Measurements from ENCODE around the gene IL6R.
"Not testable (repeated sequence)": the region's sequence is repeated elsewhere in the genome, so short reads cannot be mapped to it uniquely, and the experiment has no call there.

Gene IL6R

DNA sequence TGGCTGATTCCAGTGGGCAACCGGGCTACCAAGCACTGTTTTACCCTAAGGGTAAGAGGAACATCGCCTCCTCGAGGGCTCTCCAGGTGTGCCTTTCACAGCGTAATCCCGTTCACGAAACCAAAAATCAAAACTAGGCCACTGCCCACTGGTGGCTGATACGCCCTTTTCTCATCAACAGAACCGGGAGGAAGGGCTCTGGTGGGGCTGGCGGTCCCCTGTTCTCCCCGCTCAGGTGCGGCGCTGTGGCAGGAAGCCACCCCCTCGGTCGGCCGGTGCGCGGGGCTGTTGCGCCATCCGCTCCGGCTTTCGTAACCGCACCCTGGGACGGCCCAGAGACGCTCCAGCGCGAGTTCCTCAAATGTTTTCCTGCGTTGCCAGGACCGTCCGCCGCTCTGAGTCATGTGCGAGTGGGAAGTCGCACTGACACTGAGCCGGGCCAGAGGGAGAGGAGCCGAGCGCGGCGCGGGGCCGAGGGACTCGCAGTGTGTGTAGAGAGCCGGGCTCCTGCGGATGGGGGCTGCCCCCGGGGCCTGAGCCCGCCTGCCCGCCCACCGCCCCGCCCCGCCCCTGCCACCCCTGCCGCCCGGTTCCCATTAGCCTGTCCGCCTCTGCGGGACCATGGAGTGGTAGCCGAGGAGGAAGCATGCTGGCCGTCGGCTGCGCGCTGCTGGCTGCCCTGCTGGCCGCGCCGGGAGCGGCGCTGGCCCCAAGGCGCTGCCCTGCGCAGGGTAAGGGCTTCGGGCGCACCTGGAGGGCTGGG lies at the start of gene IL6R:
IL6R (plus strand) TSS at position 360 of the 763 bp plus-strand sequence; CDS start at position 647, 287 bp downstream.
- no peak for DNase-seq

DNA sequence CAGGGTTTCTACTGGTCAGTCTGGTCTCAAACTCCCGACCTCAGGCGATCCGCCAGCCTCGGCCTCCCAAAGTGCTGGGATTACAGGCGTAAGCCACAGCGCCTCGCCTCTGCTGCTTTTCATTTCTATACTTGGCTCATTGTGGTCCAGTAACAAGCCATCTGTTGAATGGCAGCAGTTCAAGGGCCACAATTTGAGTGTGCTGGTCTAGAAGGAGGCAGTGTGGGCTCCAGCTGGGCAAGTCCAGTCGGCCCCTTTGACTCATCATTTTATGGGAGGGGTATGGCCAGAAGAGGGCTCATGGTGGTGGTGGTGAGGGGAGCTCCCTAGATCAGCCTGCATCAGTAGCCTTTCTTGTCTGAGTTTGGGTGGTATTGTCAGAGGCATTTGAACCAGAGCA lies 46.6 kb upstream of the IL6R start:
- DNase-seq, result no peak

DNA sequence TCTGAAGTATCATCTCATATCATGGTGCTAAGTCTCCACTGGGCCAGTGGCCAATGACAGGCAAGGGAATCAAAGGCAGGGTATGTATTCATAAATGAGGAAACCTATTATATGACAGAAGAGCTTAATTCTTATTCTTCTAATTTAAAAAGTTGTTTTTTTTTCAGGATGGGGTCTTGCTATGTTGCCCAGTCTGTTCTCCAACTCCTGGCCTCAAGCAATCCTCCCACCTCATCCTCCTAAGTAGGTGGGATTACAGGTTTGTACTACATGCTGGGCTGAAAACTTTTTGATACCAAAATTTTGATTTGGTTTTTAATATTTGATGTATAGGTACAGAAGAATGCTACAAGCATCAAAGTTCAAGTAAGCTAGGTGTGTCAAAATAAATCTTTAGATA lies 44.9 kb upstream of the IL6R start:
- DNase-seq, result no peak

DNA sequence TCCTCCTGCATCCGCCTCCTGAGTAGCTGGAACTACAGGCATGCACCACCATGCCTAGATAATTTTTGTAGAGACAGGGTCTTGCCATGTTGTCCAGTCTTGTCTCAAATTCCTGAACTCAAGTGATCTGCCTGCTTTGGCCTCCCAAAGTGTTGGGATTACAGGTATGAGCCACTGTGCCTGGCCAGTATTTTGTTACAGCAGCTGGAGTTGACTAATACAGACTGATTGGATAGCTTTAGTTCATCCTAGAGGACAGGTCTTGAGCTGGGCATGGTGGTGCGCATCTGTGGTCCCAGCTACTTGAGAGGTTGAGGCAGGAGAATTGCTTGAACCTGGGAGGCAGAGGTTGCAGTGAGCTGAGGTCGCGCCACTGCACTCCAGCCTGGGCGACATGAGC lies 44.3 kb upstream of the IL6R start:
- DNase-seq, result not testable (repeated sequence)

DNA sequence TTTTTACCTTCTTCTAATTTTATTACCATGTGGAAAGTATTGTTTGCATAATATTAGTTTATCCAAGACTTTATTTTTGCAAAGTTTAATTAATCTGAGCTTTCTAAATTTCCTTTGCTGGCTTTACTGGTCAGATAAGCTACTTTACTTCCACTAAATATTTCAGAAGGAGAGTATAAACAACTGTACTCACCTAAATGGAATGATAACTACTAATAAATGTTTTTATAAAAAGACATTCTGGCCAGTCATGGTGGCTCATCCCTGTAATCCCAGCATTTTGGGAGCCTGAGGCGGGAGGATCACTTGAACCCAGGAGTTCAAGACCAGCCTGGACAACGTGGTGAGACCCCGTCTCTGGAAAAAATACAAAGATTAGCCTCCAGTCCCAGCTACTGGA lies 43.8 kb upstream of the IL6R start:
- DNase-seq, result no peak

DNA sequence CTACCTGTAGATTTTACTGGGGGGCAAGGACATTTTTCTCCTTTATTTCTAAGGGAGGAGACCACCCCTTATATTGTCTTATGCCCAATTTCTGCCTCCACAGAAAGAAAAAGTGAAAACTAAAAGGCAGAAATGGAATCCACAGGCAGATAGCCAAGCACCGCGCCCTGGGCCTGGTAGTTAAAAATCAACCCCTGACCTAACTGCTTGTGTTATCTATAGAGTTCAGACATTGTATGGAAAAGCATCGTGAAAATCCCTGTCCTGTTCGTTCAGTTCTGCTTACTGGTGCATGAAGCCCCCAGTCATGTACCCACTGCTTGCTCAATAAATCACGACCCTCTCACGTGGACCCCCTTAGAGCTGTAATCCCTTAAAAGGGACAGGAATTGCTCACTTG lies 33.7 kb upstream of the IL6R start:
- DNase-seq, result no peak

DNA sequence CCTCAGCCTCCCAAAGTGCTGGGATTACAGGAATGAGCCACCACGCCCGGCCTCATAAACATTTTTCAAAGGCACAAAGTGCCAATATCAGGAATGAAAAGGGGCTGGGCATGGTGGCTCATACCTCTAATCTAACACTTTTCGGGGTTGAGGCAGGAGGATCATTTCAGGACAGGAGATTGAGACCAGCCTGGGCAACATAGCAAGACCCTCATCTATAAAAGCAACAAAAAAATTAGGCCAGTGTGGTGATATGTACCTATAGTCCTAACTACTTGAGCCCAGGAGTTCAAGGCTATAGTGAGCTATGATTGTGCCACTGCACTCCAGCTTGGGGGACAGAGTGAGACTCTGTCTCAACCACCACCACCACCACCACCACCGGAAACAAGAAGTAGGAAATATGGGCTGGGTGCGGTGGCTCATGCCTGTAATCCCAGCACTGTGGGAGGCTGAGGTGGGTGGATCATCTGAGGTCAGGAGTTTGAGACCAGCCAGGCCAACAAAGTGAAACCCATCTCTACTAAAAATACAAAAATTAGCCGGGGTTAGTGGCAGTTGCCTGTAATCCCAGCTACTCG lies 31.3 kb upstream of the IL6R start:
- not testable (repeated sequence) for DNase-seq

DNA sequence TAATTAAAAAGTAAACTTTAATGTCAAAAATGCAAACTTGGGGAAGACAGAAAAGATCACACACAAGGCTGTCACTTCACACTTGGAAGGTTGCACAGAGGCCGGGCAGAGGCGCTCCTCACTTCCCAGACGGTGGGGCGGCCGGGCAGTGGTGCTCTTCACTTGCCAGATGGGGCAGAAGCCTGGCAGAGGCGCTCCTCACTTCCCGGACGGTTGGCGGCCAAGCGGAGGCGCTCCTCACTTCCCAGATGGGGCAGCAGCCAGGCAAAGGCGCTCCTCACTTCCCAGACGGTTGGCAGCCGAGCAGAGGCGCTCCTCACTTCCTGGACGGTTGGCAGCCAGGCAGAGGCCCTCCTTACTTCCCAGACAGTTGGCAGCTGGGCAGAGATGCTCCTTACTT lies 25.8 kb upstream of the IL6R start:
- DNase-seq, result no peak

DNA sequence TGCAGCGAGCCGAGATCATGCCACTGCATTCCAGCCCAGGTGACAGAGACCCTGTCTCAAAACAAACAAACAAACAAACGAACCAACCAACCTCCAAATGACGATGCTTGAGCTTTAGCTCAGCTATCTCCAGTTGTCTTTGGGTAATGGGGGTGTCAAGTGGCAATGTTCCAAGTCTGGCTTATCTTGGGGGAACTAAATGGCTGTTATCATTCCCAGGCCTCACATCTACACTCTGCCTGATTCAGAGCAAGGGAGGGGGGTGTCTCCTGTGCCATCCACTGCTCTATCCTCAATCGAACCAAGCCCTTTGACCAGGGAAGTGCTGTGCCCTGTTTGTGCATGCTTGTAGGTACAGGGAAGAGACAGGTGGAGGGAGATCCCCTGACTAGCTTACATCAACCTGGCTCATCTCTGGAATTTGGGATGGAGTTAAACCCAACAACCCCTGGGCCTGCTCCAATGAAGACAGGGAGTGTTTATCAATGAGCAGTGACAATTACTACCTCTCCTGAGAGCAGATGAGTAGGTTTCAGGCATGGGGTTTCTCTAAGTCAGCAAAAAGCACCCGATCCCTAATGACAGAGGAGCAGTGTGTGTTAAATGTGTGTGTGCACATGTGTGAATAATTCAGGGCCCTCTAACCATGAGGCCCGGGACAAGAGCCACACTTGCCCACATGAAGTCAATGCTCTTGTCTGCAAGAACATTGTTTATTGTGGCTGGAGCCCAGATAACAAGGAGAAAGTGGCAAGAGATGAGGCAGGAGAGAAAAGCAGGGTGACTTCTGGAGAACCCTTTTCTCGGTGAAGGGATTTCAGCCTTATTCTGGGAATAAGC lies 20.3 kb upstream of the IL6R start:
- DNase-seq, result no peak

DNA sequence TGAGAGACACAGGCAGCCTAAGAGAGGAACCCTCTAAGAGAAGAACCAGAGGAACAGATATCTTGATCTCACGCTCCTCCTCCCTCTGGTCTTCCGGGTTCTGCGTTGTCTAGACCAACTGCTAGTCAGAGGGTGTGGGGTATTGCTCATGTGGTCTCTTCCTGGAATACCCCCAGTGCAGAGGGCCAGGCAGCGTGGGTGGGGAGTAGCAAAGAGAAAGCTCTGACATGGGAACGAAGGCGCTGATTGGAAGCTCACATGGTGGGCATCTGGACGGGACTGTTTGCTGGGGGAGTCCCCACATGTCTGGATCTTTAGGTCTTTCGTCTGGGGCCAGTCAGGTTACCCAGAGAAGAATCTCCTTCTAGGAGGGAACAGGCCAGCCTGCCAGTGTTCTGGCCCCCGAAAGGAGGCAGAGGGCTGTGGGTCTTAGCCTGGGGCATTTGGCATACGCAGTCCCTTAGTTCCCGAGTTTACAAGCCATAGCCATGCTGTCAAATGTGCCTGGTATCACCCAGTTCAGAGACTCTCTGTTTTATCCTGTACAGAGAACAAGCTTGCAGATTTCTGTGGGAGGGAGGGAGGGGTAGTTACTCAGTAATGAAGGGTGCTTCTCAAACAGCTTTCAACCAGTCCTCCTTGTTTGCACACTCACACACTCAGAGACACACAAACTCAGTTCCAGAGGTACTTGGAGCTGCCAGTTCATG lies 18.3 kb upstream of the IL6R start:
- no peak for DNase-seq

DNA sequence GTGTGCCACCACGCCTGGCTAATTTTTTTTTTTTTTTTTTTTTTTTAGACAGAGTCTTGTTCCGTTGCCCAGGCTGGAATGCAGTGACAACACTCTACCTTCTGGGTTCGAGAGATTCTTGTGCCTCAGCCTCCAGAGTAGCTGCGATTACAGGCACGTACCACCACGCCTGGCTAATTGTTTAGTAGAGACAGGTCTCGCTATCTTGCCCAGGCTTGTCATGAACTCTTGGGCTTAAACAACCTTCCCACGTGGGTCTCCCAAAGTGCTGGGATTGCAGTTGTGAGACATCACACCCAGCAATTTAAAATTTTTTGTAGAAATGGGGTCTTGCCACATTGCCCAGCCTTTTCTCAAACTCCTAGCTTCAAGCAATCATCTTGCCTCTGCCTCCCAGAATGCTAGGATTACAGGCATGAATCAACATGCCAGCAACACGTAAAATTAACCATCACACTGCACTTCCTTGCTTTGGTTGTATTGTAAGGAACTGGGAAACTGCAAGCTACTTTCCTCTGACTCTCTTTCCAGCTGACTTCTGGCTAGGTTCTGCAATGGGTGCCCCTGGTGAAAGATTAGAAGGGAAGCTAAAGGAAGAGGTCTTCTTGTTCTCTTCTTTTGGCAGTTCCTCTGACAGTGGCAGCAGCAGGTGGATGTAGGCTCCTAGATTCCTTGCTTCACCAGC lies 13.9 kb upstream of the IL6R start:
- DNase-seq, result no peak

DNA sequence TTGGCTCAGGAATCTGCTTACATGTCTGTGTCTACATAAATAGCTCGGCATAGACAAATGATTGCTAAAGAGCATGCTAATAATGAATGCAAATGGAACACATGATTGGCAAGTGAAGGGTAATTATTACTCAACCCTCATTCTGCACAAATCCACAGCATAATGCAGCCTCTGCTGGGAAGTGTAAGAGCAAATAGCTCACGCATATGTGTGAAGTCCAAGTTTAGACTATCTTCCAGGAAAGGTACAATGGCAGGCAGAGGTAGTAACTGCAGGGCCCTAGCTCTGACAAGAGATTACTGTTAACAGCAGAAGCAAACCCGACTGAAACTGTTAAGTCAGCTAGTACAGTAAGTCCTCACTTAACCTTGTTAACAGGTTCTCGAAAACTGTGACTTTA lies 7.0 kb upstream of the IL6R start:
- no peak for DNase-seq

DNA sequence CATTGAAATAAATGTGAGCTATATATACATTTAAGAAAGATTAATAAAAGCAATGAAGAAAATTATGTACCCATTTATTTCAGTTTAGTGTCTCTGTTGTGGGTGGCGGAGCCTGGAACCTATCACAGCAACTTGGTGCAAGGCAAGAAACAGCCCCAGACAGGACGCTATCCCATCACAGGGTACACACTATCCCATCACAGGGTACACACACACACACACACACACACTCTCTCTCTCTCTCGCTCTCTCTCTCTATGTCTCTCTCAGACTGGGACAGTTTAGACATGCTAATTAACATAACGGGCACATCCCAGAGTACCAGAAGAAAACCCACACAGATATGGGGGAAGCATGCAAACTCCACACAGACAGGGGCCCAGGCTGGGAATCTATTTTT lies 6.5 kb upstream of the IL6R start:
- DNase-seq, result no peak

DNA sequence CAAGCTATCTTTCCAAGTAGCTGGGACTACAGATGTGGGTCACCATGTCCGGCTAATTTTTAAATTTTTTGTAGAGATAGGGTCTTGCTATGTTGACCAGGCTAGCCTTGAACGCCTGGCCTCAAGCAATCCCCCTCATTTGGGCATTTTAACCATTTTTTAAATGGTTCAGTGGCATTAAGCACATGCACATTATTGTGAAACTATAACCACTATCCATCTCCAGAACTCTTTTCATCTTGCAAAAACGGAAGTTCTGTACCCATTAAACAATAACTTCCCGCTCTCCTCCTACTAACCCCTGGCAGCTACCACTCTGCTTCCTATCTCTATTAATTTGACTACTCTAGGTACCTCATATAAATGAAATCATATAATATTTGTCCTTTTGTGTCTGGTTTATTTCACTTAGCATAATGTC lies 4.8 kb upstream of the IL6R start:
- DNase-seq, result no peak

DNA sequence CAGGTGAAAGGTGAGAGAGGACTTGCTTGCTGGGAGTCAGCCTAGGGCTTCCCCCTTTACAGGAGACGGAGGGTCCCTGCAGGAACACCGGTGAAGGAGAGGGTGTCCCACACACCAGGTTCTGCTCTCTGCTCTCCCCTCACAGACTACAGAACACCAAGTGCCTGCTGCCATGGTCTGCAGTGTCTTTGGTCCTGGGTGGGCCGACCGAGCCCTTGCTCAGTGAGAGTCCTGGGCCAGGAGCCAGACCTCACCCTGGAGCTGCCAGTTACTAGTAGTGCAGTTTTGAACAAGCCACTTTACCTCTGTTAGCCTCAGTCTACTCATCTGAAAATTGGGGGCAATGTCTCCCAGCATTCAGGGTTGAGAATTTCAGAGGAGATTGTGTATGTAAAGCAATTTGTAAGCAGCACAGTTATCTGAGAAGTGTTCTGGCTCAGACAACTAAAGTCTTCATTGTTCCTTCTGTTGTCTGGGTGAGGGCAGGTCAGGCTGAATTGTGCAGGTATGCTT lies 2.7 kb upstream of the IL6R start:
- DNase-seq, result no peak

DNA sequence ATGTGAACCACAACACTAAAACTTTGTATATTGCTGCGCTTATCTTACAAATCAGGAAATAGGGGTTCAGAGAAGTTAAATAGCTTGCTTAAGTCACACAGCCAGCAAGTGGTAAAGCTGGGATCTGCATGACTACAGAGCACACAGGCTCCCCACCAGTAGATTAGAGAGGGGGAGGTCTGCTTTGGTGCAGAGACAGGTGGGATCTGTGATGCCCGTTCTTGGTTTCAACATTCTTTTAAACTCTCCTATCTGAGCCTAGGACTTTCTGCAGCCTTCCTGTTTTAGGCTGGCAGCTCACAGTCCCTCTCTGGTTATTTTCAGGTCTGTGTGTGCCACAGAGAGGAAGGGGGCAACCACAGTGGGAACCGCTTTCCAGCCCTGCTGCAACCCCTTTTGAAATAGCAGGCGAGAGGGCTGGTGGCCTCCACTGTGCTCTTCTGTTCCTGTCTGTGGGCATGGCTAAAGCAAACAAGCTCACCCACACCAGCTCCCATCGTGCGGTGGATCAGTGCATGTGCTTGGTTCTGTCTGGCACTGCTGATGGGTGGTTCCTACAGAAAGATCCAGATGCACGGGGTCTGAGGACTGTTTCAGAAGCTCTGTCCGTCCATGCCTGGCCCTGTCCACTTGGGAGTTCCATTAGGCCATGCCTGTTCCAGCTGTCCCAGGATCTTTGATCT lies 1.7 kb upstream of the IL6R start:
- no peak for DNase-seq

DNA sequence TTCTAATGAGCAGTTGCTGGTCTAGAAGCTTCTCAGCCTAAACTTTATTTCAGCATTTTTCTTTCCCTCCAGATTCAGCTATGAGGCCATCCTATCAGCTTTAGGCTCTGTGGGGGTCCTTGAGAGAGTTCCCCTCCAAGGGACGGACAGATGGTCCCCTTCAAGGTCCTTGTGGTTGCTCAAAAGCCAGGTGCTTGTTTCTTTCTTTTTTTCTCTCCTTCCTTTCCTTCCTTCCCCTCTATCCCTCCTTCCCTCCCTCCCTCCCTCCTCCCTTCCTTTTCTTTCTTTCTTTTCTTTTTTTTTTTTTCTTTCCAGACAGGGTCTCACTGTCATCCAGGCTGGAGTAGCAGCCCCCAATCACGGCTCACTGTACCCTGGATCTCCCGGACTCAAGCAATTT lies 1.2 kb upstream of the IL6R start:
- no peak for DNase-seq

DNA sequence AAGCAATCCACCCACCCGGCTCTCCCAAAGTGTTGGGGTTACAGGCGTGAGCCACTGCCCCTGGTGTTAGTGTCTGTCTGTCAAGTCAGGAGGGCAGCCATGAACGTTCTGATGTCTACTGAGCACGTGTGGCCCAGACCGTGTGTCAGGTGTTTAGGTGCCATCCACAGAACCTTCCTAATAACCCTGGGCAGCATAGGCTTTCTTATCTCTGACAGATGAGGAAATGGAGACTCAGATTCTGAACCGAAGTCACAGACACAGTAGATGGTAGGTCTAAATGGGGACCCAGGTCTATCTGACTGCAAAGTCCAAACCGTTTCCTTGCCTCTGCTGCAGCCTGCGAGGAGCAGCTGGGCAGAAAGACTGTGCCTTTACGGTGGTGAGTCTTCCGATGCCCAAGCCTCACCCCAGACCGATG lies 622 bp upstream of the IL6R start:
- no peak for DNase-seq

DNA sequence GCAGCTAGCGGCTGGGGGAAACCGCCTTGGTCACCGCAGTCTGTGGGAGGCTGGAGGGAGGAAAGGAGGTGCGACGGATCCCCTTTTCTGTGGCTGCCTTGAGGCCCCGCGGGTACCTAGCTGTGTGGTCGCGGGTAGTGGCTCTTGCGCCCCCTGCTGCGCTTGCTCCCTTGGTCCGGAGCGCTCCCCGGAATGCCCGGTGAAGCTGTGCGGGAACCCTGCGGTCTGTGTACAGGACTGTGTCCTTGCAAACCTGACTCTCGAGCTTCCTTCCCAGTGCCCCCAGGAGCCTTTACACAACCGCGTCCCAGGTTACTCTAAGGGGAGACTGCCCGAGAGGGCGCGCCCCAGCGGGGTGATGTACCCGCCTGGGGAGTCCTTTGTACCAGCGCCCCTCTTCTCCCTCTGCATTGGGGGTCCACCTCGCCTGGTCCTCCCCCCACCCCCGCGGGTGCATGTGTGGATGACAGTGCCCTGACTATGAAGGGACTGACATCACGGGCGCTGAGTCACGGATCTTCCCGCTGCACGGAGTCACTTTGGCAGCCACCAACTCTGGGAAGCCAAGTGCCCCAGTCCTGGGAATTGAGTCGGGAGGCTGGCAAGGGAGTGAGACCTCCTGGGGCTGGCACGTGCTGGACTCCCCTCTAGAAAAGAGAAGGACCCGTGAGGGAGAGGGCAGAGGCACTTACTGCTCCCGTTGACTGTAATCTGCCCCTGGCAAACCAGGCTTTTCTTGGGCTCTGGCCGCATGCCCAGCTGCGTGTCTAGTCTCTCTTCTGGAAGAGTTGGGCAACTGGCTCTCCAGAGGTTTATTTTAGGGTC lies 816 bp downstream of the IL6R start:
- DNase-seq, result no peak

DNA sequence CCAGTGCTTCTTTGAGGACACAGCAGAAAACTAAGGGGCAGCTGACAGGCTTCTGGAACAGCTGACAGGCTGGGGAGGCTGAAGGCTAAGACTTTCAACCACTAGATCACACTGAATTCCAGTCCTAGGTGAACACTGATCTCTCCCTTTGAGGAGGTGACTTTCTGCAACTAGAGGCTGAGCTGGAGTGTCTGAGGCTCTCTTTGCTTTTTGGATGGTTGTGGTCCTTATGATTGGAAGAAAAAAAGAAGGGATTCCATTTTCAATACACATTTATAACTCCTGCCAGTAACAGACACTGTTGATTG lies 1.4 kb downstream of the IL6R start:
- no peak for DNase-seq

DNA sequence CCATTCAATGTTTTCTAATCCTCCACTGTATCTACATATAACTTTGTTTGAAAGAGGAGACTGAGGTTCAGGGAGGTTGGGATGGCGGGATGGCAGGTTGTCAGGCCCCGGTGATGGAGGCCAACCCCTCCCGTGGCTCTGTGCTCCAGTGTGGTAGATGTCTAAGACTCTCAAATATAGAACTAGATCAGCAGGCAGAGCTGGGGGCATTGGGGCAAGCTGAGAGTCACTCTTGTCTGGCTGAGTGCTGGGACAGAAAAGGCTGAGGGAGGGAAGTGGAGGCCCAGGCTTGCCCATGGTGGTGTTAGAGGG lies 1.7 kb downstream of the IL6R start:
- no peak for DNase-seq
